Stimulated activated CD8-positive, alpha-beta memory T cell treated with anti-CD3 and anti-CD28 coated beads, Interleukin-15, amount 100 ng/mL, for 1 hour (primary cell): ENCODE measurements around the gene PTPRE.

Experiments
- DNase-seq: peaks from one replicate; pipeline ENCODE4 v3.0.0-alpha.2; 2020; ENCODE audit warnings: low read depth

The PTPRE gene

DNA sequence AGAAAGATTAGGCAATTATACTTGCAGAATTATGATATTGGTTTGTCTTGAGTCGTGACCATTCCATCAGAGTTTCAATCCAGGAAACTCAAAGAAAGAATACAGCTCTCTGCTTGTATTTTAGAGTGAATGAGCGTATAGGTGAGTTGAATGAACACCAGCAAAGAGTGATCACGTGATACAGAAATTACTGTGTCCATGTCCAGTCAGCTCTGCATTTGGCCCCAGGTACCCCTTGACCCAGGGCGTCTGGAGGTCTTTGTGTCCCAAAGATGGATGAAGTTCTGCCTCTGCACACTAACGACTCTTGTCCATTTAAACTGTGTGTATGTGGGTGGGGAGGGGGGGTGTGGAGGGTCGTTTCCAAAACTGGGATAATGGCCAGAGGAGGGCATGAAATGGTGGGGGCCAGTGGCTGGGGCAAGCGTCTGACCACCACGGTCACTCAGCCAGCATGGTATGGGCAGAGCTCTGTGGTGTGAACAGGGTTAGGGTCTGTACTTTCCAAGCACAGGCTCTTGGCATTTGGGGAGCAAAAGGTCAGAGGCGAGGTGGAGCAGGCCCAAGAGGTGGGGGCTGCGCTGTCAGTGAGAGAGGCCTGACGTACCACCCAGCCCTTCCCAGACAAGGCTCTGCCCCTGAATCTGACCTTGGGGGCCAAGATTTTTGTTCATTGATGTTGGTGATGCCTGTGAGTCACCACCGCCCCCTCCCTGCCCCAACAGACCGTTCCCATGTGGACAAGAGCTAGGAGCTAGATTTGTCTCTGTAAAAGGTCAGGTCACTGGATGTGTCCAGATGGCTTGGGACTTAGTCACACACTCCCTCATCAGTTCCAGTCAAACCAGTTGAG, 1.4 kb downstream of the PTPRE start:
- no peak for DNase-seq

DNA sequence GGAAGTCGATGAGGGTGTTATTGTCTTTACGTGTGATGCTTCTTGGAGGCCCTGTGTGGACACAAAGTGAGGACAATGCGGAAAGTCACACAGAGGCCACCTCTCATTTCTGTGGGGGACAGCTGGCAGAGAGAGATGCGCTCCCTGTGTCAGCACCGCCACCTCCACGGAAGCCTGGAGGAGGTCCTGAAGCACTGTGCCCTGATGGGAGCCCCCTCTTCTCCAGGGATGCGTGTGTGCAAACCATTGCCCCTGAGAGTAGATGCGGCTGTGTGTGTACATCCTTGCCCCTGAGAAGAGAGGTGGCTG, 2.0 kb downstream of the PTPRE start:
- DNase-seq, result no peak

GRCh38 chr10:127909716-127910463, 3.0 kb downstream of the PTPRE start:
- no peak for DNase-seq

DNA sequence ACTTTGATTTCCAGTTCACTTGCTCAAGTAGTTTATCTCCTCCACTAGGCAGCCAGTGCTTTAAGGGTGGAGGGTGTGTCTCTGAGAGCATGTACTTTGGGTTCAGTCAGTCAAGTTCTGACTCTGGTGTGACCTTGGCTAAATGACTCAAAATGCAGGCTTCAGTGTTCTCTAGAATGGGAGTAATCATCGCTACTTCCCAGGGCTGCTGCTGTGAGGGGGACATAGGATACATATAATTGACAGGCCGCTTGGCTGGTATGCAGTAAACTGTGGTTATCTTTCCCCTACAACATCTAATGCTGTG, 3.5 kb downstream of the PTPRE start:
- no peak for DNase-seq

GRCh38 chr10:127911218-127911866, 4.4 kb downstream of the PTPRE start:
- DNase-seq, result no peak

GRCh38 chr10:127911867-127912257, 5.0 kb downstream of the PTPRE start:
- no peak for DNase-seq

GRCh38 chr10:127912607-127913367, 5.9 kb downstream of the PTPRE start:
- DNase-seq, result no peak

GRCh38 chr10:127913368-127913759, 6.5 kb downstream of the PTPRE start:
- no peak for DNase-seq

- DNase-seq, result no peak
Observed at GRCh38 chr10:127915324-127915723, 8.4 kb downstream of the PTPRE start.

DNA sequence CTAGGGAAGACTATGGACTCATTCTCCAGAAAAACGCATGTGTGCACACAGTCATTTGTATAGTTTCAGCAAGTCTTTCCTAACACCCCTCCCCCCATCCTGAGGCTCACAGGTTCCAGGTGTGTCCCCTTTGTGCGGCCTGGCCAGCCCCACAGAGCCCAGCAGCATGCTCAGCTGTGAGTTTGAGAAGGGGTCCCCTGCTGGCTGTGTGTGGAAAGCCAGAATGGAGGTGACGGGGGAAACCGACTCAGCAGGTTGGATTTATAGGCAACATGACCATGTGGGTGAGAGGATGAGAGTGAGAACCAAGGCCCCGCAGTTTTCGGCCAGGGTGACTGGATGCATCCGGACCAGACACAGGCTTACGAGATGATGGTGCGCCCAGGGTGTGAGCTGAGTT, 9.9 kb downstream of the PTPRE start:
- no peak for DNase-seq

GRCh38 chr10:127918572-127918971, 11.7 kb downstream of the PTPRE start:
- DNase-seq, result no peak

GRCh38 chr10:127919418-127920271, 12.7 kb downstream of the PTPRE start:
- DNase-seq, result no peak

DNA sequence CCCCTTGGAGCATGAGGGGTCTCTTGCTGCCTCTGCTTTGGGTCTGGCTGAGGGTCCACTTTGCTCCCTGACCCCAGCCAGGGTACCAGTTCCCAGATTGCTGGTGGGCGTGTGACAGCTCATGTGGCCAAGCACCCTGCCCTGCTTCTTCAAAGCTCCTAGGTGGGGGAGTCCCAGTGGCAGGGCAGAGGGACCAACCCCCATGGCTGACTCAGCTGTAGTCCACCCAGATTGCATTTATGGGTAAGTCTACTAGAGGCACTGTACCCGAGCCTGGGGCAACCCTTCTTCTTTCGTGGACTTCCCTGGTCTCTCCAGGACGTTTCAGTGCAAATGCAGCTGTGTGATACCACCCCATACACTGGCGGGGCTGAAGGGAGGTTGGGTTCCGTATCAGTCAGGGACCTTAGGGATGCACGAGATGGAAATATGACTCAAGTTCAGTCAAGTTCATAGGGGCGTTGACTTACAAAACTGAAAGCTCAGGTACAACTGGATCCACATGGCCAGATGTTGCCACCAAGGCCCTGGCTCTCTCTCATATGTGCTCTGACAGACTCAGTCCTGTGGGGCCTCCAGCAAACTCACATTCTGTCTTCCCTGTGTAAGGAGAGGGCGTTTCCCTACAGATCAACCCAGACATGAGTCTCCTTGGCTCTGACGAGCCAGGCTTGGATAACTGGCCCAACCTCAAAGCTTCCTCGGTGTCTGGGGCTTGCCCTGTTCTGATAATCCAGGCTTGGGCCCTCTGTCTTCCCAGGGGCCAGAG, 13.6 kb downstream of the PTPRE start:
- DNase-seq, result no peak

DNA sequence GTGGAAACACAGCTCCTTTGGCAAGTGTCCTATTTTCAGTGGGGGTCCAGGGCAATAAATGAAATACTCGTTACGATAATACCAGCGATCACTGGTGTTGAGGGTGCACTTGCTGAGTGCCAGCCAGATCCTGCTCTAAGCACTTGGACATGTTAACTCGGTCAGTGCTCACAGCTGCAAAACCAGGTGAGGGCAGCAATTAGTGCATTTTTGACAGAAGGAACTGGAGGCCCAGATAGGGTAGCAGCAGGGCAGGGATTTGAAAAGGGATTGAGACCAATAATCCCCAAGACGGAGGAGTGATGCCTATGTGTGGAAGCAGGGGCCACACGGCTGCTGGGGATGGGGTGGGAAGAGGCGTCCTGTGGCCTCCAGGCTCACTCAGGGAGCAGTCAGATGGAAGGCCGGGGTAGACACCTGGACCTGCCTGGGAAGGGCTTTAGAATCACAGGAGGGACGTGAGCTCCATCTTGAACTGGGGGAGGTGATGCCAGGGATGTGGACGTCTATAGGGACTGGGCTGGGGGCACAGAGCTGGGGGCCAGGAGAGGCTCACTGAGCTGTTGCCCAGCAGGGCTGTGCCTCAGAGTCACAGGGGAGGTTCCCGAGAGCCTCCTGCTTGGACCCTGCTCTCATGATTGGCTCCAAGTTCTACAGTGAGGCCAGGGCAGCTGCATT, 14.3 kb downstream of the PTPRE start:
- no peak for DNase-seq

GRCh38 chr10:127921753-127922145, 14.8 kb downstream of the PTPRE start:
- no peak for DNase-seq

DNA sequence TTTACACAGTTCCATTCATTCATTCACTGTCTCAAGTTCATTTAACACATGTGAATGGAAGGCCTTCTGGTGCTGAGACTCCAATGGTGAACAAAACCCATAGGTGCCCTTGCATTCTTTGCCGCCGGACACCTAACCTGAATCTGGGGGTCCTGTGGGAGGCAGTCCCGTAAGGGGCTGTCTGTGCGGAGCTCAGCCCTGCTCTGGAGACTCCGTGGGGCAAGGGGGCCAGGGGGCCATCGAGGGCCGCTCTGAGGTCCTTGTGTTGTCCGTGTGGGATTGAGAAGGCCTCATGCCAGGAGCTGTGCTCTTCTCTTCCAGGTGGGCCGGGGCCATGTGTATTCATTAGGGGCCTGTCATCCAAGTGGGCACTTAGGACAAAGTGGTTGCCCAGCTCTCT, 15.3 kb downstream of the PTPRE start:
- DNase-seq, result no peak

GRCh38 chr10:127922675-127923366, 15.9 kb downstream of the PTPRE start:
- no peak for DNase-seq

DNA sequence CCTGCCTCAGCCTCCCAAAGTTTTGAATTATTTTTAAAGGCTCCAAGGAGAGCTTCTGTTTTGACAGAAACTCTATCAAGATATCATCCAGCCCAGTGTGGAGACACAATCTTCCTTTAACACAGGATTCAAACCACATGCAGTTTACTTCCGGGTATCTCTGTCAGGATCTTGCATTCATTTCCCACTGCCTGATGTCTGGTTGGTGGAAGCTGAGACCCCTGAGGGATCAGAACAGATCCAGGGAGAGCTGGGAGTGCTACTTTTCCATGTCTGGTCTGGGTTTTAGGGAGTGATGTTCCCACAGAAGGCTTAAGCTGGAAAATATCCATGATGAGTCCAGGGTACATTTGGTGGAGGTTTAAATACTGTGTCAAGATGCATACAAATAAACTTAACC, 16.7 kb downstream of the PTPRE start:
- no peak for DNase-seq

DNA sequence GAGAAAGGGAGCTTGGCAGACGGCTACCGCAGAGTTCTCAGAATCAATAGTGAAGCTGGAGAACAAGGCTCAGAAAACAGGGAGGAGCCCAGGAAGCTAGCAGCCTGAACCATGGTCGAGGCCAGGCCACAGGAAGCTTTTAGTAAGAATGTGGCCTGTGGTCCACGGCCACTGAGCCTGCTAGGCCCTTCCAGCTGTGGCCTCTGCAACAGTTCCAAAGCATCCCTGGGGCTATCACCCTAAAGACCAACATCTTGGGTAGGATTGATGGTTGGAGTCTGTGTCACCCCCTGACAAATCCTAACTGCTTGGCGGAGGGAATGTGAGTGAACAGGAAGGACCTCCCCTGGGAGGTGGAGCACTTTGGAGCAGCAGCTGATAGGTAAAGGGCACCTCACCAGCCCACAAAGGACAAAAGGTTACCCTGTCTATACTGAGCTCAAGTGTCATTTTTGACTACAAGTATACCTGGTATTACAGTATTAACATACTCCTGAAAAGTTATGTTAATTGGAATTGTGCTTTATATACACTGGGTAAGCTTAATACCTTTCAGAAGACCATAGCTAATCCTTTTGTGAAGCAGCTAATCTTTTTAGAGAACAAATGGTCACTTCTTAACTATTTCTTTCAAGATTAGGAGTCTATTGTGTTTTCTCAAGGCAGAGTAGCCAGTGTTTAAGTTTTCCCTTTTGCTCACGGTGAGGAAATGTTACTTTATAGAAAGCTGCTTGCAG, 18.7 kb downstream of the PTPRE start:
- no peak for DNase-seq
